Measurements from ENCODE around the gene ITPR1. TPM values are rescaled to one million over a fixed set of nuclear protein-coding genes. Genes with fewer than 3 reads are reported as not detected.
A peak's percentile ranks its signal among the peaks of the same experiment; 100 is the strongest.

ITPR1 gene
- polyA plus RNA-seq, 2 of the 4 experiments (the other 2 are of a cell fraction) = 2.8 to 9.6 TPM

GRCh38 chr3:4736284-4736861 is 243.2 kb downstream of the ITPR1 start:
- H3K9me3 ChIP-seq = no peaks in the 10 kb centered on the region; the same call in 2 of the 3 replicates
- ATAC-seq = no peak
- no peak for TF ChIP-seq ZSCAN20 (CRISPR knock-in tag; IDR thresholded peaks at IDR 0.05)
- TF ChIP-seq RCOR1 (IDR thresholded peaks at IDR 0.05; ENCODE audit: low read depth, low read length) = no peak
- no peak for TF ChIP-seq NR3C1 (IDR thresholded peaks at IDR 0.05)
- no peak for TF ChIP-seq MAX (IDR thresholded peaks at IDR 0.05)
- no peak for TF ChIP-seq TP53 (CRISPR knock-in tag; IDR thresholded peaks at IDR 0.05)
- TF ChIP-seq BHLHE40 (IDR thresholded peaks at IDR 0.05; ENCODE audit: low read depth, low read length) = no peak
- no peak for TF ChIP-seq TFCP2L1 (CRISPR knock-in tag; IDR thresholded peaks at IDR 0.05)
- no peak for TF ChIP-seq HES2 (IDR thresholded peaks at IDR 0.05)
- TF ChIP-seq PHF8 (IDR thresholded peaks at IDR 0.05; ENCODE audit: borderline replicate concordance, low read depth) = no peak
- no peak for TF ChIP-seq MYC (IDR thresholded peaks at IDR 0.05; ENCODE audit: borderline replicate concordance, low read length)
- TF ChIP-seq ESRRA (IDR thresholded peaks at IDR 0.05; ENCODE audit: borderline replicate concordance, low read length) = no peak
- no peak for TF ChIP-seq ZC3H11A (IDR thresholded peaks at IDR 0.05)
- no peak for TF ChIP-seq JUN (IDR thresholded peaks at IDR 0.05)
- TF ChIP-seq ZFP36 (IDR thresholded peaks at IDR 0.05; ENCODE audit: borderline replicate concordance, partially characterized antibody) = no peak
- no peak for TF ChIP-seq USF2 (IDR thresholded peaks at IDR 0.05)
- no peak for TF ChIP-seq NFE2L2 (conservative IDR thresholded peaks at IDR 0.05; ENCODE audit: low read length)
- CTCF ChIA-PET = interaction anchor here (1.2 to 6.1 kb wide), 2 partner anchors 14 to 16 kb away, joined by 3 to 20 read pairs; no protein-coding TSS in a partner anchor
- H3K27ac ChIP-seq = no peak overlapping the region
- H3K4me3 ChIP-seq = no peak overlapping the region
- no peak for FAIRE-seq
- POLR2A ChIA-PET = interaction anchor here (1.1 kb wide), 1 partner anchor 243 kb away, joined by 3 read pairs; no protein-coding TSS in a partner anchor
- H3K4me1 ChIP-seq = peaks cover 32% of the 10 kb centered on the region
- H3K4me2 ChIP-seq = no peak overlapping the region
- no peak for DNase-seq (ENCODE audit: low read depth in 1 of 2, low spot score in 1 of 2)
- WGBS (ENCODE audit: missing lambda C conversion rate) = 88% methylated on average over 14 of the region's 14 CpGs

GRCh38 chr3:4738737-4739274 is 245.7 kb downstream of the ITPR1 start:
- Histone ChIP-seq H3K27ac (peak overlapping the region in 1 of 2 experiments; percentile 84; a peak in 2 of 6 replicates), H3K4me1 (peaks cover 56% of the 10 kb centered on the region), H3K9me3 (no peaks in the 10 kb centered on the region; the same call in 2 of the 3 replicates), H3K4me2 (no peak overlapping the region), H3K4me3 (no peak overlapping the region)
- ChIA-PET POLR2A (no interaction called here), CTCF (interaction anchor here (1.1 to 1.9 kb wide), 2 partner anchors 18 to 27 kb away, joined by 3 to 11 read pairs; no protein-coding TSS in a partner anchor)
- 93% methylated on average over 9 of the region's 9 CpGs for WGBS (ENCODE audit: missing lambda C conversion rate)
- DNase-seq (ENCODE audit: low read depth in 1 of 2, low spot score in 1 of 2) = no peak
- no peak for FAIRE-seq
- no peak for TF ChIP-seq ATOH8 (CRISPR knock-in tag; IDR thresholded peaks at IDR 0.05; ENCODE audit: low read depth)
- no peak for ATAC-seq

- Histone ChIP-seq H3K27ac (peak overlapping the region in 1 of 2 experiments; percentile 84; a peak in 4 of 6 replicates), H3K4me2 (no peak overlapping the region), H3K9me3 (no peaks in the 10 kb centered on the region; the same call in 2 of the 3 replicates), H3K4me3 (no peak overlapping the region), H3K4me1 (peaks cover 58% of the 10 kb centered on the region)
- ChIA-PET CTCF (interaction anchor here (0.6 to 1.2 kb wide), 3 partner anchors 10 to 318 kb away, joined by 3 to 4 read pairs (median 3); no protein-coding TSS in a partner anchor), POLR2A (no interaction called here)
- no peak for FAIRE-seq
- ATAC-seq = no peak
- no peak for DNase-seq (ENCODE audit: low read depth in 1 of 2, low spot score in 1 of 2)
- WGBS (ENCODE audit: missing lambda C conversion rate) = 91% methylated on average over 9 of the region's 9 CpGs
- TF ChIP-seq PBX3 (IDR thresholded peaks at IDR 0.05) (no peak), KDM5A (IDR thresholded peaks at IDR 0.05) (no peak), CEBPB (IDR thresholded peaks at IDR 0.05) (no peak), MAX (IDR thresholded peaks at IDR 0.05) (no peak), ZNF302 (CRISPR knock-in tag; IDR thresholded peaks at IDR 0.05) (no peak), POLR2AphosphoS2 (conservative IDR thresholded peaks at IDR 0.05; ENCODE audit: low read length) (no peak), HDAC2 (IDR thresholded peaks at IDR 0.05) (no peak), TFCP2L1 (CRISPR knock-in tag; IDR thresholded peaks at IDR 0.05) (no peak), CTCF (IDR thresholded peaks at IDR 0.05) (no peak), CHD4 (IDR thresholded peaks at IDR 0.05; ENCODE audit: borderline replicate concordance) (no peak), CBX2 (IDR thresholded peaks at IDR 0.05; ENCODE audit: borderline replicate concordance, low read depth) (no peak), MYC (IDR thresholded peaks at IDR 0.05; ENCODE audit: borderline replicate concordance, low read length) (no peak), ZC3H11A (IDR thresholded peaks at IDR 0.05) (no peak)
These were observed 246.4 kb downstream of the ITPR1 start for GRCh38 chr3:4739289-4740236.
